C4-2B (cell line): ENCODE results near the gene EPC1.

Source experiments
- CTCF ChIP-seq: fragments of 450-650 bp; conservative IDR thresholded peaks from 2 replicates; pipeline ENCODE4 v1.5.1; 2017; ENCODE audit warnings: mild to moderate bottlenecking
- ZFX ChIP-seq: fragments of 450-650 bp; IDR thresholded peaks from 2 replicates; pipeline ENCODE4 v1.6.1; 2017

- TF ChIP-seq CTCF = no peak
- no peak for TF ChIP-seq ZFX
These were observed 17.9 kb downstream of the EPC1 start for GRCh38 chr10:32329061-32329460.
